ENCODE measurements around the gene PCYT1A. TPM values are rescaled to one million over a fixed set of nuclear protein-coding genes. Genes with fewer than 3 reads are reported as not detected.

The PCYT1A gene
- total and polyA plus RNA-seq, 2 of the 13 experiments (the other 11 are each of a cell fraction or from before 2014, with no cell fraction given) = 26.4 to 45.3 TPM

- TF ChIP-seq FUBP1 (CRISPR knock-in tag; IDR thresholded peaks at IDR 0.05; ENCODE audit: borderline replicate concordance) (no peak), SRSF4 (IDR thresholded peaks at IDR 0.05; ENCODE audit: low read depth, low read length, poor library complexity, severe bottlenecking) (no peak), ZNF136 (CRISPR knock-in tag; IDR thresholded peaks at IDR 0.05; ENCODE audit: low read depth) (0 out of 2 replicates have a peak, but pooled peaks have one; percentile 72), MED8 (CRISPR knock-in tag; IDR thresholded peaks at IDR 0.05; ENCODE audit: insufficient replicate concordance) (peak; percentile 69), KMT2A (CRISPR knock-in tag; IDR thresholded peaks at IDR 0.05) (peak; percentile 53; the same call in 1 of the 2 replicates), ZNF574 (CRISPR knock-in tag; IDR thresholded peaks at IDR 0.05) (peak; percentile 80), KLF15 (CRISPR knock-in tag; IDR thresholded peaks at IDR 0.05; ENCODE audit: borderline replicate concordance) (no peak), RBFOX2 (IDR thresholded peaks at IDR 0.05; ENCODE audit: low read depth, low read length) (no peak), ZNF687 (CRISPR knock-in tag; IDR thresholded peaks at IDR 0.05) (peak; percentile 90), YEATS4 (CRISPR knock-in tag; IDR thresholded peaks at IDR 0.05; ENCODE audit: borderline replicate concordance) (peak; percentile 70; the same call in 1 of the 2 replicates), ZNF790 (CRISPR knock-in tag; IDR thresholded peaks at IDR 0.05; ENCODE audit: borderline replicate concordance) (no peak), ZNF280D (CRISPR knock-in tag; IDR thresholded peaks at IDR 0.05) (peak; percentile 77; the same call in 1 of the 2 replicates), ZNF841 (CRISPR knock-in tag; IDR thresholded peaks at IDR 0.05; ENCODE audit: borderline replicate concordance) (no peak), NONO (IDR thresholded peaks at IDR 0.05) (no peak), NONO (CRISPR knock-in tag; conservative IDR thresholded peaks at IDR 0.05) (peak; percentile 79), ASH2L (IDR thresholded peaks at IDR 0.05; ENCODE audit: insufficient read length, low read depth, low read length) (peak; percentile 58)
Observed at GRCh38 chr3:196214783-196215441, 72.6 kb downstream of the PCYT1A start (continued).
